Esophagus squamous epithelium (tissue), 5 donors: ENCODE data around the gene EHMT1. TPM values are rescaled to one million over a fixed set of nuclear protein-coding genes. Genes with fewer than 3 reads are reported as not detected.

Experiments used
- DNase-seq: peaks from one replicate; lab custom pipeline; 2025; lab: John Stamatoyannopoulos, UW
- H3K27ac ChIP-seq, 4 donors: fragments of 200-600 bp; sonication (generic); one replicate each; pipeline ENCODE4 v1.5.1; 2016 to 2019; ENCODE audit warnings: mild to moderate bottlenecking in 1 of 4
- H3K27me3 ChIP-seq, 4 donors: fragments of 200-600 bp; sonication (generic); 1 replicate in 3 of 4; 2 replicates in 1 of 4; pipeline versions ENCODE4 v1.5.1 to v1.6.0; 2017 to 2021; ENCODE audit warnings: antibody characterized with exemption in 1 of 4
- H3K36me3 ChIP-seq, 3 donors: fragments of 200-600 bp; sonication (generic); one replicate each; pipeline ENCODE4 v1.5.1; 2016 to 2019
- H3K4me1 ChIP-seq, 3 donors: fragments of 200-600 bp; sonication (generic); one replicate each; pipeline ENCODE4 v1.5.1; 2017 to 2019
- H3K4me3 ChIP-seq, 4 donors: fragments of 200-600 bp; sonication (generic); 1 replicate in 3 of 4; 2 replicates in 1 of 4; pipeline ENCODE4 v1.5.1; 2016 to 2019; ENCODE audit warnings: mild to moderate bottlenecking in 2 of 4, moderate library complexity in 1 of 4
- H3K9me3 ChIP-seq, 3 donors: fragments of 200-600 bp; sonication (generic); one replicate each; pipeline ENCODE4 v1.5.1; 2016 to 2019
- POLR2A ChIP-seq, 4 donors: fragments of 450-650 bp; IDR thresholded peaks; one replicate each; pipeline ENCODE4 v1.6.1; 2017; ENCODE audit warnings: antibody characterized with exemption in 4 of 4, mild to moderate bottlenecking in 4 of 4, moderate library complexity in 3 of 4
- WGBS, 2 donors: methylation state at CpG; one replicate each; pipeline ENCODE4 v1.1.5; 2018; 5-methylcytosine and 5-hydroxymethylcytosine counted together
- intact Hi-C: fragments of 100-400 bp; cut with DNase I; formaldehyde crosslinking; loops from one replicate; pipeline ENCODE4 v1.15.0; 2022
- total RNA-seq, 4 donors: library from RNA; depleted of rRNA; stranded (reverse); fragments of >200 nt; gene quantifications; one replicate each; pipeline ENCODE4 v1.1.0, GENCODE V29; 2016
- TF ChIP-seq, protein P1 (sequence below), 6 experiments: fragments of 450-650 bp in 4 of 6; fragments of 200-600 bp in 2 of 6; sonication (generic) in 2 of 6; IDR thresholded peaks; one replicate each; pipeline ENCODE4 v1.5.1; 2016 to 2019; ENCODE audit warnings: antibody characterized with exemption in 6 of 6, mild to moderate bottlenecking in 4 of 6, moderate library complexity in 4 of 6
- donor health status: DM: yes; HTN: yes; CAD: no.

EHMT1 gene
- total RNA-seq, 4 donors from 2014 or later, result 42.8 to 87.0 (median 65.0) TPM

DNA sequence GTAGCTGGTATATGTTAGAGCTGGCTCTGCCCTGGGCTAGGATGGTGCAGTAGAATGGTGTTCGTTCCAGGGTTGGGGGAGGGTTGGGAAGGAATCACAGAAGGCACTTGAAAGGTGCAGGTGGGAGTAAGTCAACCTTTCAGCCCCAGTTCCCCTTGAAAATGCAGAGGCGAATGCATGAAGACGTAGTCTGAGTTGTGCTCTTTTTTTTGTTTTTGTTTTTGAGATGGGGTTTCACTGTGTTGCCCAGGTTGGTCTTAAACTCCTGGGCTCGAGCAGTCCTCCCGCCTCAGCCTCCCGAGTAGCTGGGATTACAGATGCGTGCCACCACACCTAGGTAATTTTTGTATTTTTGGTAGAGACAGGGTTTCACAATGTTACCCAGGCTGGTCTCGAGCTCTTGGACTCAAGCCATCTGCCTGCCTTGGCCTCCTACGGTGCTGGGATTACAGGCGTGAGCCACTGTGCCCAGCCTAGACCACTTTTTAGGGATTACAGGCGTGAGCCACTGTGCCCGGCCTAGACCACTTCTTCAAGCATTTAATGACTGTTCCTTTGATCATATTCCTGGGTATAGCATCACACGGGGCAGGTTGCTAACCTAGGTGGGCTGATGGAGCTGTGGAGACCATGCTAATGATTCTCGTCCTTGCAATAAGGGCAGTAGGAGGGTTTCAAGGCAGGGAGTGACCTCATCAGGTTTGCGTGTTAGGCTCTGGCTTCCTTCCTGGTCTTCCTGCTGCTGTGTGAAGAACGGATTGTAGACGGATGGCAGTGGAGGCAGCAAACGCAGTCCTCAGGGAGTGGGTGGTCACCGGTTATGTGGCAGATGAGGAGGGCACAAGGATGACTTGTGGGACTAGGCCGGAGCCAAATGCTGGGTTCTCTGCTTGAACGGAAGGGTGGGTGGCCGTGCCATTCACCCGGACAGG, 13.7 kb downstream of the EHMT1 start:
- H3K4me3 ChIP-seq, result no peak overlapping the region
- peak overlapping the region in 2 of 4 donors; percentile 17 to 35 for H3K27ac ChIP-seq
- intact Hi-C loops, result no loop called here
- DNase-seq, result no peak
- TF ChIP-seq POLR2A (IDR thresholded peaks at IDR 0.05), result no peak
- TF ChIP-seq, protein P1, sequence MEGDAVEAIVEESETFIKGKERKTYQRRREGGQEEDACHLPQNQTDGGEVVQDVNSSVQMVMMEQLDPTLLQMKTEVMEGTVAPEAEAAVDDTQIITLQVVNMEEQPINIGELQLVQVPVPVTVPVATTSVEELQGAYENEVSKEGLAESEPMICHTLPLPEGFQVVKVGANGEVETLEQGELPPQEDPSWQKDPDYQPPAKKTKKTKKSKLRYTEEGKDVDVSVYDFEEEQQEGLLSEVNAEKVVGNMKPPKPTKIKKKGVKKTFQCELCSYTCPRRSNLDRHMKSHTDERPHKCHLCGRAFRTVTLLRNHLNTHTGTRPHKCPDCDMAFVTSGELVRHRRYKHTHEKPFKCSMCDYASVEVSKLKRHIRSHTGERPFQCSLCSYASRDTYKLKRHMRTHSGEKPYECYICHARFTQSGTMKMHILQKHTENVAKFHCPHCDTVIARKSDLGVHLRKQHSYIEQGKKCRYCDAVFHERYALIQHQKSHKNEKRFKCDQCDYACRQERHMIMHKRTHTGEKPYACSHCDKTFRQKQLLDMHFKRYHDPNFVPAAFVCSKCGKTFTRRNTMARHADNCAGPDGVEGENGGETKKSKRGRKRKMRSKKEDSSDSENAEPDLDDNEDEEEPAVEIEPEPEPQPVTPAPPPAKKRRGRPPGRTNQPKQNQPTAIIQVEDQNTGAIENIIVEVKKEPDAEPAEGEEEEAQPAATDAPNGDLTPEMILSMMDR (IDR thresholded peaks at IDR 0.05), result no peak
- peaks cover 8 to 56% (median 28%) of the 10 kb centered on the region in 3 donors for H3K4me1 ChIP-seq
- WGBS, 2 donors, result 71 to 73% methylated on average over 21 to 22 of the region's 23 CpGs
- H3K36me3 ChIP-seq, result no peaks in the 10 kb centered on the region
- no peaks in the 10 kb centered on the region for H3K27me3 ChIP-seq
- no peaks in the 10 kb centered on the region for H3K9me3 ChIP-seq

DNA sequence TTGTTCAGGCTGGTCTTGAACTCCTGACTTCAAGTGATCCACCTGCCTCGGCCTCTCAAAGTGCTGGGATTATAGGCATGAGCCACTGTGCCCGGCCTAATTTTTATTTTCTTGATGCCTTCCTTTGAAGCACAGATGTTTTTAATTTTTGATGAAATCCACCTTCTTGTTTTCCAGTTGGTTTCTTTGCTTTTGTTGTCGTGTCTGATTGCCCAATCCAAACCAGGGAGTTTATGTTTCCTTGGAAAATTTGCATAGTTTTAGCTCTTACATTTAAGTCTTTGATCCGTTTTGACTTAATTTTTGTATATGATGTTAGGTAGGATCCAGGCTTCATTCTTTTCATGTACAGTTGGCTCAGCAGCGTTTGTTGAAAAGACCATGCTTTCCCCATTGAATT, 15.2 kb downstream of the EHMT1 start:
- Histone ChIP-seq H3K4me3 (no peak overlapping the region), H3K4me1 (peaks cover 3 to 53% (median 24%) of the 10 kb centered on the region in 3 donors)

DNA sequence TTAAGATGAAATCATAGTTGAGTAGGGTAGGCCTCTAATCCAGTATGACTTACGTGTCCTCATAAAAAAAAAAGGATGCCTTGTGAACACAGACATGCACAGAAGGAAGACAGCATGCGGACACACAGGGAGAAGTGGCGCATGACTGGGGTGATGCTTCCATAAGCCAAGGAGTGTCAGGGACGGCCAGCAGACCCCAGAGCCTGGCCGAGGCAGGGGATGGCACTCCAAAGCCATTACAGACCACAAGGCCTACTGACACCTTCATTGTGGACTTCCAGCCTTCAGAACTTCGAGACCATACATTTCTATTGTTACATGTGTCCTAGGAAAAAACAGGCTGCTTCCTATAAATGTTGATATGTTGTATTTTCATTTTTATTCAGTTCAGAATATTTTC, 19.9 kb downstream of the EHMT1 start:
- DNase-seq, result no peak
- TF ChIP-seq, protein P1 (IDR thresholded peaks at IDR 0.05), result no peak
- no peak for TF ChIP-seq POLR2A (IDR thresholded peaks at IDR 0.05)
- 85 to 86% methylated on average over 6 of the region's 6 CpGs for WGBS, 2 donors
- intact Hi-C loops, result no loop called here
- Histone ChIP-seq H3K27me3 (no peaks in the 10 kb centered on the region), H3K4me1 (peaks cover 0 to 22% (median 17%) of the 10 kb centered on the region in 3 donors), H3K9me3 (no peaks in the 10 kb centered on the region), H3K36me3 (peaks cover 0 to 23% (median 0%) of the 10 kb centered on the region in 3 donors), H3K27ac (no peak overlapping the region), H3K4me3 (no peak overlapping the region)

More for the DNA sequence above, 15.2 kb downstream of the EHMT1 start:
- no peaks in the 10 kb centered on the region for H3K27me3 ChIP-seq
- no peaks in the 10 kb centered on the region for H3K36me3 ChIP-seq
- H3K9me3 ChIP-seq, result no peaks in the 10 kb centered on the region
- TF ChIP-seq, protein P1 (IDR thresholded peaks at IDR 0.05), result no peak
- no peak for TF ChIP-seq POLR2A (IDR thresholded peaks at IDR 0.05)
- H3K27ac ChIP-seq, result no peak overlapping the region
- intact Hi-C loops, result no loop called here
- DNase-seq, result no peak
- 81 to 83% methylated on average over 5 of the region's 5 CpGs for WGBS, 2 donors

DNA sequence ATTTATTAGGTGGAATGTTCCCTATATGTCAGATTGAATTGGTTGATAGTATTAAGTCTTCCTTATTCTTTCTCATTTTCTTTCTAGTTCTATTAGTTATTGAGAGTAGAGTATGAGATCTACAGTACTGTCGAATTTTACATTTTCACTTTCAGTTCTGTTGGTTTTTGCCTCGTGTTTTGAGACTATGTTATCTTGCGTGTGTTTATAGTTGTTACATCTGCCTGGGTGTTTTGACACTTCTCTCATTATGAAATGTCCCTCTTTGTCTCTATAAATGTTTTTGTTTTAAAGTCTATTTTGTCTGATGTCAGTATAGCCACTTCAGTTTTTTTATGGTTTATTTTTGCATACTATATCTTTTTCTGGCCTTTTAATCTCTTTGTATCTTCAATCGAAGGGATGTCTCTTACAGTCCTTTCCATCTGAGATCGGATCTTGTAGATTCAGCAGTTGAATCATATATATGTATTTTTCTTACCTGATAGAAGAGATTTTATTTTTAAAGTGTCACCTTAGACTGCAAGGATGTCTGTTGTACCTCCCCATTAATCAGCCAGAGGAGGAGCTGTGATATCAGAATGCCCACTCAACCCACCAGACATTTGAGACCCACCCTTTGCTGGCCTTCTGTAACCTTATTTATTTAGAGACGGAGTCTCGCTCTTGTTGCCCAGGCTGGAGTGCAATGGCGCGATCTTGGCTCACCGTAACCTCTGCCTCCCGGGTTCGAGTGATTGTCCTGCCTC, 20.7 kb downstream of the EHMT1 start:
- H3K4me1 ChIP-seq, result peaks cover 0 to 22% (median 17%) of the 10 kb centered on the region in 3 donors
- no peak for DNase-seq
- peak overlapping the region in 1 of 4 donors; percentile 47 for H3K4me3 ChIP-seq
- H3K36me3 ChIP-seq, result peaks cover 0 to 29% (median 0%) of the 10 kb centered on the region in 3 donors
- TF ChIP-seq, protein P1 (IDR thresholded peaks at IDR 0.05), result no peak
- no peak for TF ChIP-seq POLR2A (IDR thresholded peaks at IDR 0.05)
- H3K9me3 ChIP-seq, result no peaks in the 10 kb centered on the region
- H3K27me3 ChIP-seq, result no peaks in the 10 kb centered on the region
- H3K27ac ChIP-seq, result peak overlapping the region in 3 of 4 donors; percentile 5 to 42 (median 39)
- intact Hi-C loops, result no loop called here
- 62 to 64% methylated on average over 12 of the region's 12 CpGs for WGBS, 2 donors
